Liver (tissue), 9 donors: ENCODE measurements around the gene MEGF10. TPM values are rescaled to one million over a fixed set of nuclear protein-coding genes. Genes with fewer than 3 reads are reported as not detected.

ENCODE experiments used
- DNase-seq: peaks from one replicate; pipeline ENCODE4 v3.0.0-alpha.2; 2017; ENCODE audit warnings: low spot score
- H3K27ac ChIP-seq, 2 donors: one replicate each; pipeline ENCODE4 v1.7.0; 2013; ENCODE audit warnings: inconsistent platforms in 2 of 2, low read length in 2 of 2, control low read depth in 1 of 2, low read depth in 1 of 2, mild to moderate bottlenecking in 1 of 2
- H3K27me3 ChIP-seq, 4 donors: one replicate each; pipeline versions ENCODE4 v1.6.1 to v1.7.0; 2013; ENCODE audit warnings: low read length in 3 of 4, inconsistent platforms in 1 of 4, mild to moderate bottlenecking in 1 of 4, moderate library complexity in 1 of 4; ENCODE audit not compliant: control insufficient read depth in 4 of 4, insufficient read depth in 4 of 4
- H3K36me3 ChIP-seq, 4 donors: one replicate each; pipeline versions ENCODE4 v1.6.1 to v1.7.0; 2013; ENCODE audit warnings: low read length in 3 of 4, mild to moderate bottlenecking in 3 of 4, low read depth in 1 of 4, moderate library complexity in 1 of 4; ENCODE audit not compliant: control insufficient read depth in 4 of 4, insufficient read depth in 3 of 4
- H3K4me1 ChIP-seq, 4 donors: one replicate each; pipeline versions ENCODE4 v1.6.1 to v1.7.0; 2013; ENCODE audit warnings: low read length in 3 of 4, mild to moderate bottlenecking in 3 of 4, moderate library complexity in 1 of 4; ENCODE audit not compliant: control insufficient read depth in 4 of 4, insufficient read depth in 4 of 4
- H3K4me3 ChIP-seq, 3 donors: one replicate each; pipeline versions ENCODE4 v1.6.1 to v1.7.0; 2013; ENCODE audit warnings: low read length in 3 of 3, control low read depth in 1 of 3, low read depth in 1 of 3, mild to moderate bottlenecking in 1 of 3
- H3K9ac ChIP-seq, 2 donors: one replicate each; pipeline ENCODE4 v1.7.0; 2013; ENCODE audit warnings: low read length in 2 of 2, mild to moderate bottlenecking in 2 of 2, moderate library complexity in 2 of 2, control low read depth in 1 of 2, low read depth in 1 of 2
- H3K9me3 ChIP-seq, 4 donors: one replicate each; pipeline versions ENCODE4 v1.6.1 to v1.7.0; 2013; ENCODE audit warnings: low read length in 3 of 4; ENCODE audit not compliant: control insufficient read depth in 4 of 4
- FOXA2 ChIP-seq: IDR thresholded peaks from 2 replicates; pipeline ENCODE4 v1.6.1; 2016; ENCODE audit warnings: antibody characterized with exemption
- GABPA ChIP-seq, 2 donors: IDR thresholded peaks in 1 of 2; conservative IDR thresholded peaks in 1 of 2; 2 replicates each; pipeline ENCODE4 v1.6.1; 2016; ENCODE audit warnings: antibody characterized with exemption in 2 of 2, mild to moderate bottlenecking in 1 of 2, moderate library complexity in 1 of 2
- HNF4A ChIP-seq, 2 donors: conservative IDR thresholded peaks; 2 replicates each; pipeline ENCODE4 v1.6.1; 2016; ENCODE audit warnings: antibody characterized with exemption in 2 of 2, mild to moderate bottlenecking in 2 of 2
- HNF4G ChIP-seq: IDR thresholded peaks from 2 replicates; pipeline ENCODE4 v1.6.1; 2016; ENCODE audit warnings: antibody characterized with exemption
- JUND ChIP-seq, 2 donors: IDR thresholded peaks; 2 replicates each; pipeline ENCODE4 v1.6.1; 2016; ENCODE audit warnings: antibody characterized with exemption in 2 of 2
- RXRA ChIP-seq, 2 donors: IDR thresholded peaks; 2 replicates each; pipeline ENCODE4 v1.6.1; 2017 to 2018; ENCODE audit warnings: antibody characterized with exemption in 2 of 2, mild to moderate bottlenecking in 1 of 2
- TAF1 ChIP-seq: conservative IDR thresholded peaks from 2 replicates; pipeline ENCODE4 v1.6.1; 2016; ENCODE audit warnings: antibody characterized with exemption, mild to moderate bottlenecking
- WGBS: extraction: QIAGEN DNeasy Blood & Tissue Kit; methylation state at CpG from one replicate; pipeline ENCODE4 v1.1.7; 2013; 5-methylcytosine and 5-hydroxymethylcytosine counted together
- polyA plus RNA-seq, 2 donors: library from polyadenylated mRNA; stranded (reverse) in 1 of 2; unstranded in 1 of 2; fragments of 200-250 nt in 1 of 2; fragments of >200 nt in 1 of 2; fragmentation: Nextera tagmentation in 1 of 2; extraction: Ambion mirVana in 1 of 2; gene quantifications; one replicate each; pipeline versions ENCODE4 v1.2.1 to v1.2.3, GENCODE V29; 2013 to 2015
- total RNA-seq, 2 donors: library from RNA; depleted of rRNA; stranded (reverse); fragments of >200 nt; gene quantifications; one replicate each; pipeline ENCODE4 v1.2.3, GENCODE V29; 2014
- TF ChIP-seq, protein P1 (sequence below): IDR thresholded peaks from 2 replicates; pipeline ENCODE4 v1.6.1; 2016; ENCODE audit warnings: antibody characterized with exemption
- TF ChIP-seq, protein P2 (sequence below): IDR thresholded peaks from 2 replicates; pipeline ENCODE4 v1.6.1; 2016; ENCODE audit warnings: antibody characterized with exemption
- TF ChIP-seq, protein P3 (sequence below): IDR thresholded peaks from 2 replicates; pipeline ENCODE4 v1.6.1; 2016; ENCODE audit warnings: antibody characterized with exemption, mild to moderate bottlenecking
- TF ChIP-seq, protein P4 (sequence below): fragments of 150-350 bp; IDR thresholded peaks from 2 replicates; pipeline ENCODE4 v1.5.1; 2017; ENCODE audit warnings: improper control_type of control experiment, low read depth, low read length; ENCODE audit not compliant: missing input control
- donor health status: healthy.
- donor health status: healthy.
- donor health status: healthy.
- donor health status: healthy.
- donor health status: healthy.

Gene MEGF10
- total and polyA plus RNA-seq, 4 donors = 0.05 to 1.0 (median 0.33) TPM; not detected in 1

DNA sequence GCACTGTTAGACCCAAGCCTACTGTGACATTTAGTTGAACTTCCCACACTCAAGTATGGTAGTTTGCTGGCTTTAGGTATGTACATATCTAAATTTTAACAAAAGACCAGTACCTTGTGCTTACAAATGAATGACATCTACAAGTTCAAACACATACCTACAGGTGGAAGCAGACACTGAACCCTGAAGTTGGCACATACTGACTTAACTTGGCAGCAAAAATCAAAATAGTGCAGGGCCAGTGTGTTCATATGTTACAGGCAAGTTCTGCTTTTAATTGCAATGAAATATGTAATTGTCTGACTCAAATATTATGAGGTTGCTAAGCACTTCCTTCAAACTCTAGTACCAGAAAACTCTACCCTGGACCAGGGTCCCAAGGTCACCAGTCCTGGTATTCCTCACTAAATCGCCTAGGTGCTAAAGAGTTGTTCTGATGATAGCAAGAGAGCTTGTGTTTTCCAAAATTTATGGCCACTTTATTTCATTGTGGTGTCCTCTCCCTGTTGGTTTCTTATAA lies 77.4 kb downstream of the MEGF10 start:
- no peak for DNase-seq
- Histone ChIP-seq H3K9ac (no peak overlapping the region), H3K9me3 (no peaks in the 10 kb centered on the region), H3K4me3 (no peak overlapping the region), H3K27me3 (peaks cover 0 to 5% (median 0%) of the 10 kb centered on the region in 4 donors), H3K27ac (no peak overlapping the region), H3K36me3 (no peaks in the 10 kb centered on the region), H3K4me1 (no peaks in the 10 kb centered on the region)
- TF ChIP-seq, protein P1, sequence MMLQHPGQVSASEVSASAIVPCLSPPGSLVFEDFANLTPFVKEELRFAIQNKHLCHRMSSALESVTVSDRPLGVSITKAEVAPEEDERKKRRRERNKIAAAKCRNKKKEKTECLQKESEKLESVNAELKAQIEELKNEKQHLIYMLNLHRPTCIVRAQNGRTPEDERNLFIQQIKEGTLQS = no peak
- TF ChIP-seq JUND (IDR thresholded peaks at IDR 0.05) = no peak
- WGBS = 61% methylated on average over 1 of the region's 1 CpG

DNA sequence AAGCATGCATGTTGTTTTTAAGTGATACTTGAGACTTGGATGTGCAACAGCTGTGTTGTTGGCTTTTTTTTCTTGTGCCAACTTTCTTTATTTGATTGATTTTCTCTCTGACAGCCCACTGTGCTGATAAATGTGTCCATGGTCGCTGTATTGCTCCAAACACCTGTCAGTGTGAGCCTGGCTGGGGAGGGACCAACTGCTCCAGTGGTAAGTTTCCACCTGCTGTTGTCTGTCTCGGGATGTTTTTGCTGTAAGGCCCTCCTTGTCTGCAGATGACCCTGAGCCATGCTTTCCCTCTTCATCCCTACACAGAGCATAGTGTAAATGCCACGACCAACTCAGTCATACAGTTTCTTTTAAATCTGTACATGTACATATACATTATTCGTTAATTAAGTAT lies 79.2 kb downstream of the MEGF10 start:
- no peak overlapping the region for H3K27ac ChIP-seq
- no peaks in the 10 kb centered on the region for H3K36me3 ChIP-seq
- H3K27me3 ChIP-seq = peaks cover 0 to 5% (median 0%) of the 10 kb centered on the region in 4 donors
- no peaks in the 10 kb centered on the region for H3K4me1 ChIP-seq
- WGBS = 75% methylated on average over 4 of the region's 4 CpGs
- no peak for DNase-seq
- no peak overlapping the region for H3K9ac ChIP-seq
- TF ChIP-seq FOXA2 (no peak), HNF4A (conservative IDR thresholded peaks at IDR 0.05) (no peak), HNF4G (no peak), JUND (IDR thresholded peaks at IDR 0.05) (no peak), TAF1 (no peak), GABPA (IDR thresholded peaks at IDR 0.05 in 1 of 2, conservative IDR thresholded peaks at IDR 0.05 in 1 of 2) (no peak), RXRA (IDR thresholded peaks at IDR 0.05) (no peak)
- TF ChIP-seq, protein P1 = no peak
- TF ChIP-seq, protein P2, sequence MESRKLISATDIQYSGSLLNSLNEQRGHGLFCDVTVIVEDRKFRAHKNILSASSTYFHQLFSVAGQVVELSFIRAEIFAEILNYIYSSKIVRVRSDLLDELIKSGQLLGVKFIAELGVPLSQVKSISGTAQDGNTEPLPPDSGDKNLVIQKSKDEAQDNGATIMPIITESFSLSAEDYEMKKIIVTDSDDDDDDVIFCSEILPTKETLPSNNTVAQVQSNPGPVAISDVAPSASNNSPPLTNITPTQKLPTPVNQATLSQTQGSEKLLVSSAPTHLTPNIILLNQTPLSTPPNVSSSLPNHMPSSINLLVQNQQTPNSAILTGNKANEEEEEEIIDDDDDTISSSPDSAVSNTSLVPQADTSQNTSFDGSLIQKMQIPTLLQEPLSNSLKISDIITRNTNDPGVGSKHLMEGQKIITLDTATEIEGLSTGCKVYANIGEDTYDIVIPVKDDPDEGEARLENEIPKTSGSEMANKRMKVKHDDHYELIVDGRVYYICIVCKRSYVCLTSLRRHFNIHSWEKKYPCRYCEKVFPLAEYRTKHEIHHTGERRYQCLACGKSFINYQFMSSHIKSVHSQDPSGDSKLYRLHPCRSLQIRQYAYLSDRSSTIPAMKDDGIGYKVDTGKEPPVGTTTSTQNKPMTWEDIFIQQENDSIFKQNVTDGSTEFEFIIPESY = no peak
- TF ChIP-seq, protein P3, sequence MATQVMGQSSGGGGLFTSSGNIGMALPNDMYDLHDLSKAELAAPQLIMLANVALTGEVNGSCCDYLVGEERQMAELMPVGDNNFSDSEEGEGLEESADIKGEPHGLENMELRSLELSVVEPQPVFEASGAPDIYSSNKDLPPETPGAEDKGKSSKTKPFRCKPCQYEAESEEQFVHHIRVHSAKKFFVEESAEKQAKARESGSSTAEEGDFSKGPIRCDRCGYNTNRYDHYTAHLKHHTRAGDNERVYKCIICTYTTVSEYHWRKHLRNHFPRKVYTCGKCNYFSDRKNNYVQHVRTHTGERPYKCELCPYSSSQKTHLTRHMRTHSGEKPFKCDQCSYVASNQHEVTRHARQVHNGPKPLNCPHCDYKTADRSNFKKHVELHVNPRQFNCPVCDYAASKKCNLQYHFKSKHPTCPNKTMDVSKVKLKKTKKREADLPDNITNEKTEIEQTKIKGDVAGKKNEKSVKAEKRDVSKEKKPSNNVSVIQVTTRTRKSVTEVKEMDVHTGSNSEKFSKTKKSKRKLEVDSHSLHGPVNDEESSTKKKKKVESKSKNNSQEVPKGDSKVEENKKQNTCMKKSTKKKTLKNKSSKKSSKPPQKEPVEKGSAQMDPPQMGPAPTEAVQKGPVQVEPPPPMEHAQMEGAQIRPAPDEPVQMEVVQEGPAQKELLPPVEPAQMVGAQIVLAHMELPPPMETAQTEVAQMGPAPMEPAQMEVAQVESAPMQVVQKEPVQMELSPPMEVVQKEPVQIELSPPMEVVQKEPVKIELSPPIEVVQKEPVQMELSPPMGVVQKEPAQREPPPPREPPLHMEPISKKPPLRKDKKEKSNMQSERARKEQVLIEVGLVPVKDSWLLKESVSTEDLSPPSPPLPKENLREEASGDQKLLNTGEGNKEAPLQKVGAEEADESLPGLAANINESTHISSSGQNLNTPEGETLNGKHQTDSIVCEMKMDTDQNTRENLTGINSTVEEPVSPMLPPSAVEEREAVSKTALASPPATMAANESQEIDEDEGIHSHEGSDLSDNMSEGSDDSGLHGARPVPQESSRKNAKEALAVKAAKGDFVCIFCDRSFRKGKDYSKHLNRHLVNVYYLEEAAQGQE = no peak
- TF ChIP-seq, protein P4, sequence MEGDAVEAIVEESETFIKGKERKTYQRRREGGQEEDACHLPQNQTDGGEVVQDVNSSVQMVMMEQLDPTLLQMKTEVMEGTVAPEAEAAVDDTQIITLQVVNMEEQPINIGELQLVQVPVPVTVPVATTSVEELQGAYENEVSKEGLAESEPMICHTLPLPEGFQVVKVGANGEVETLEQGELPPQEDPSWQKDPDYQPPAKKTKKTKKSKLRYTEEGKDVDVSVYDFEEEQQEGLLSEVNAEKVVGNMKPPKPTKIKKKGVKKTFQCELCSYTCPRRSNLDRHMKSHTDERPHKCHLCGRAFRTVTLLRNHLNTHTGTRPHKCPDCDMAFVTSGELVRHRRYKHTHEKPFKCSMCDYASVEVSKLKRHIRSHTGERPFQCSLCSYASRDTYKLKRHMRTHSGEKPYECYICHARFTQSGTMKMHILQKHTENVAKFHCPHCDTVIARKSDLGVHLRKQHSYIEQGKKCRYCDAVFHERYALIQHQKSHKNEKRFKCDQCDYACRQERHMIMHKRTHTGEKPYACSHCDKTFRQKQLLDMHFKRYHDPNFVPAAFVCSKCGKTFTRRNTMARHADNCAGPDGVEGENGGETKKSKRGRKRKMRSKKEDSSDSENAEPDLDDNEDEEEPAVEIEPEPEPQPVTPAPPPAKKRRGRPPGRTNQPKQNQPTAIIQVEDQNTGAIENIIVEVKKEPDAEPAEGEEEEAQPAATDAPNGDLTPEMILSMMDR = no peak
- no peak overlapping the region for H3K4me3 ChIP-seq
- no peaks in the 10 kb centered on the region for H3K9me3 ChIP-seq
